H1 (cell line): Measurements from ENCODE around the gene THADA. TPM values are rescaled to one million over a fixed set of nuclear protein-coding genes. Genes with fewer than 3 reads are reported as not detected.

Experiments
- EZH2 ChIP-seq: fragments of 200-600 bp; sonication (generic); IDR thresholded peaks from 2 replicates; pipeline ENCODE4 v1.7.1; 2012; ENCODE audit warnings: low read depth, mild to moderate bottlenecking, moderate library complexity, low read length, inconsistent platforms; ENCODE audit not compliant: severe bottlenecking
- HDAC6 ChIP-seq: IDR thresholded peaks from one replicate; pipeline ENCODE4 v1.7.1; 2012; ENCODE audit warnings: low read depth, mild to moderate bottlenecking, inconsistent platforms, low read length, moderate library complexity
- JUND ChIP-seq: IDR thresholded peaks from 2 replicates; pipeline ENCODE4 v1.6.1; 2011; ENCODE audit warnings: mild to moderate bottlenecking, improper control_type of control experiment, low read length
- NRF1 ChIP-seq: IDR thresholded peaks from 2 replicates; pipeline ENCODE4 v1.6.1; 2011; ENCODE audit warnings: mild to moderate bottlenecking, low read depth, low read length, improper control_type of control experiment
- PHF8 ChIP-seq: fragments of 200-600 bp; sonication (generic); conservative IDR thresholded peaks from 2 replicates; pipeline ENCODE4 v1.7.1; 2012; ENCODE audit warnings: low read depth, mild to moderate bottlenecking, inconsistent platforms, low read length, moderate library complexity
- POLR2A ChIP-seq, 2 experiments: IDR thresholded peaks; 1 replicate in 1 of 2; 2 replicates in 1 of 2; pipeline ENCODE4 v1.6.1; 2011; ENCODE audit warnings: low read depth in 2 of 2, low read length in 2 of 2, mild to moderate bottlenecking in 2 of 2; ENCODE audit errors: control extremely low read depth in 1 of 2
- polyA plus RNA-seq, 7 experiments: library from polyadenylated mRNA; depleted of rRNA in 3 of 7; stranded (reverse) in 5 of 7; unstranded in 2 of 7; fragments of >200 nt in 5 of 7; fragments of 200-250 nt in 2 of 7; gene quantifications; 1 replicate in 5 of 7; 2 replicates in 1 of 7; 4 replicates in 1 of 7; pipeline versions ENCODE4 v1.2.1 to v1.2.3, GENCODE V29; 2011 to 2013; ENCODE audit warnings: missing spikeins in 2 of 7, mixed read lengths in 2 of 7
- total RNA-seq: library from RNA; stranded (reverse); fragmentation: NEBNext Ultra II Directional; extraction: Animal tissue kit (Norgen Biotek cat#: 25700); gene quantifications from 2 replicates; pipeline ENCODE4 v1.2.1, GENCODE V29; 2021

The THADA gene
- total and polyA plus RNA-seq, 2 of the 8 experiments (the other 6 are each of a cell fraction or from before 2014, with no cell fraction given) = 22.4 to 26.8 TPM

- no peak for TF ChIP-seq PHF8
- no peak for TF ChIP-seq HDAC6
- TF ChIP-seq POLR2A (IDR thresholded peaks at IDR 0.05; ENCODE audit: control extremely low read depth in 1 of 2, low read depth in 2 of 2, low read length in 2 of 2) = no peak
- no peak for TF ChIP-seq NRF1
- TF ChIP-seq EZH2 = no peak
- TF ChIP-seq JUND = no peak
Observed at GRCh38 chr2:43361286-43361685, 234.6 kb downstream of the THADA start (continued).
